K562 (cell line): ENCODE results near the gene NACA. TPM values are rescaled to one million over a fixed set of nuclear protein-coding genes. Genes with fewer than 3 reads are reported as not detected.

Source experiments
- BRD9 ChIP-seq: fragments of 450-650 bp; IDR thresholded peaks from 2 replicates; pipeline ENCODE4 v1.6.1; 2018; ENCODE audit warnings: low read depth; ENCODE audit not compliant: partially characterized antibody
- CHD4 ChIP-seq: fragments of 200-600 bp; sonication (generic); IDR thresholded peaks from 3 replicates; pipeline ENCODE4 v1.6.1; 2012; ENCODE audit warnings: low read depth, mild to moderate bottlenecking, mixed read lengths, low read length, inconsistent platforms; ENCODE audit not compliant: insufficient read depth, insufficient replicate concordance, poor library complexity, severe bottlenecking
- CREB1 ChIP-seq, 2 experiments: sonication (generic) in 1 of 2; formaldehyde crosslinking in 1 of 2; IDR thresholded peaks; 2 replicates each; pipeline versions ENCODE4 v1.6.1 to v1.8.0; 2012 to 2022; ENCODE audit warnings: inconsistent platforms in 1 of 2, mild to moderate bottlenecking in 1 of 2, missing genetic modification reagents in 1 of 2, moderate library complexity in 1 of 2
- CXXC5 ChIP-seq: fragments of 250-450 bp; sonication (Bioruptor Pico); IDR thresholded peaks from 2 replicates; pipeline ENCODE4 v1.8.0; 2022; ENCODE audit warnings: inconsistent platforms, mild to moderate bottlenecking, moderate library complexity
- ELK3 ChIP-seq: fragments of 450-650 bp; formaldehyde crosslinking; IDR thresholded peaks from 2 replicates; pipeline ENCODE4 v1.4.0; 2020; ENCODE audit warnings: mild to moderate bottlenecking
- ERF ChIP-seq: fragments of 450-650 bp; formaldehyde crosslinking; IDR thresholded peaks from 2 replicates; pipeline ENCODE4 v1.4.0; 2020; ENCODE audit warnings: mild to moderate bottlenecking, mixed read lengths
- FOXJ2 ChIP-seq: fragments of 200-800 bp; sonication (Bioruptor generic); IDR thresholded peaks from 2 replicates; pipeline ENCODE4 v1.6.1; 2016; ENCODE audit warnings: missing genetic modification characterization, missing compliant biosample characterization
- ILF3 ChIP-seq: fragments of 450-650 bp; IDR thresholded peaks from 2 replicates; pipeline ENCODE4 v1.6.1; 2018; ENCODE audit warnings: antibody characterized with exemption, mild to moderate bottlenecking, moderate library complexity, borderline replicate concordance
- KDM5B ChIP-seq: fragments of 200-600 bp; sonication (generic); IDR thresholded peaks from 2 replicates; pipeline ENCODE4 v1.6.1; 2012; ENCODE audit warnings: low read depth, mild to moderate bottlenecking, moderate library complexity, low read length, control low read depth, inconsistent platforms; ENCODE audit not compliant: insufficient replicate concordance
- LARP7 ChIP-seq: fragments of 450-650 bp; IDR thresholded peaks from 2 replicates; pipeline ENCODE4 v1.6.1; 2016
- POLR2G ChIP-seq: fragments of 200-400 bp; formaldehyde crosslinking; IDR thresholded peaks from 2 replicates; pipeline ENCODE4 v1.6.1; 2017; ENCODE audit warnings: low read depth, mild to moderate bottlenecking, antibody characterized with exemption, low read length, moderate library complexity
- POLR2H ChIP-seq: IDR thresholded peaks from 2 replicates; pipeline ENCODE4 v1.6.1; 2016; ENCODE audit warnings: missing genetic modification characterization, low read depth, mild to moderate bottlenecking, control low read depth, missing compliant biosample characterization, moderate library complexity
- SNIP1 ChIP-seq: fragments of 450-650 bp; IDR thresholded peaks from 2 replicates; pipeline ENCODE4 v1.7.1; 2017; ENCODE audit warnings: low read depth, mild to moderate bottlenecking
- TCFL5 ChIP-seq: fragments of 250-450 bp; sonication (Bioruptor Pico); conservative IDR thresholded peaks from 2 replicates; pipeline ENCODE4 v1.6.1; 2021; ENCODE audit warnings: mild to moderate bottlenecking, moderate library complexity, matching md5 sums
- TEAD2 ChIP-seq: fragments of 450-650 bp; IDR thresholded peaks from 2 replicates; pipeline ENCODE4 v1.6.1; 2016; ENCODE audit warnings: missing genetic modification characterization, control low read depth, missing compliant biosample characterization
- ZNF165 ChIP-seq: fragments of 250-450 bp; sonication (Bioruptor Pico); IDR thresholded peaks from 2 replicates; pipeline ENCODE4 v1.4.0; 2020; ENCODE audit warnings: borderline replicate concordance
- ZNF75A ChIP-seq: fragments of 450-650 bp; formaldehyde crosslinking; IDR thresholded peaks from 2 replicates; pipeline ENCODE4 v1.4.0; 2020; ENCODE audit warnings: mild to moderate bottlenecking
- ZNF77 ChIP-seq: fragments of 250-450 bp; sonication (Bioruptor Pico); IDR thresholded peaks from 2 replicates; pipeline ENCODE4 v1.5.0; 2020
- polyA plus RNA-seq, 8 experiments: library from polyadenylated mRNA; depleted of rRNA in 4 of 8; stranded (reverse) in 5 of 8; unstranded in 3 of 8; fragments of >200 nt; fragmentation: Nextera tagmentation in 2 of 8; fragmentation: Illumina TruSeq in 1 of 8; extraction: Ambion mirVana in 2 of 8; extraction: Trizol in 1 of 8; gene quantifications; 2 replicates each; pipeline versions ENCODE4 v1.2.1 to v1.2.3, GENCODE V29; 2011 to 2014; ENCODE audit warnings: inconsistent platforms in 1 of 8, missing spikeins in 1 of 8
- total RNA-seq, 7 experiments: library from RNA; depleted of rRNA in 6 of 7; stranded (reverse); fragments of >200 nt in 6 of 7; fragmentation: Illumina TruSeq in 2 of 7; extraction: Trizol in 2 of 7; gene quantifications; 2 replicates each; pipeline versions ENCODE4 v1.2.1 to v1.2.3, GENCODE V29; 2011 to 2021; ENCODE audit warnings: low replicate concordance in 1 of 7
- TF ChIP-seq, protein P1 (sequence below): fragments of 450-650 bp; conservative IDR thresholded peaks from 2 replicates; pipeline ENCODE4 v1.6.1; 2016; ENCODE audit warnings: missing genetic modification characterization, low read depth, mild to moderate bottlenecking, missing compliant biosample characterization, moderate library complexity
- TF ChIP-seq, protein P2 (sequence below): fragments of 450-650 bp; formaldehyde crosslinking; IDR thresholded peaks from 2 replicates; pipeline ENCODE4 v1.4.0; 2020; ENCODE audit warnings: mild to moderate bottlenecking, moderate library complexity
- TF ChIP-seq, protein P3 (sequence below): fragments of 450-650 bp; IDR thresholded peaks from 2 replicates; pipeline ENCODE4 v1.6.1; 2017; ENCODE audit warnings: antibody characterized with exemption
- TF ChIP-seq, protein P4 (sequence below): fragments of 200-400 bp; formaldehyde crosslinking; IDR thresholded peaks from 2 replicates; pipeline ENCODE4 v1.6.1; 2017; ENCODE audit warnings: mild to moderate bottlenecking, low read depth, low read length, moderate library complexity

NACA gene
- total and polyA plus RNA-seq, 9 of the 15 experiments (the other 6 are each of a cell fraction or from before 2014, with no cell fraction given): 1,030 to 2,416 (median 1,645) TPM

DNA sequence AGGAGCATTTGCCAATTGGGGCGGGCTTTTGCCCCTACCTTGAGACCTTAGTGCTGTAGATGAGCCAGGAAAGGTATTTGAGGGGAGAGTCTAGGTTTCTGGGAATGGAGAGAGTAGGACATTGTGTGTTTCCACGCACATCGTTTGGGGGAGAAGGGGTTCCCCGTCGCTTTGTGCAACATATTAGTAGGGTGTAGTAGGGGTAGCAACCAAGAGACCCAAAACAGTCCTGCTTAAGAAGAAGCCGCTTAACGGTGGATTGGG, 36.3 kb downstream of the NACA start (continued):
- no peak for TF ChIP-seq TEAD2 (tag)
- TF ChIP-seq, protein P1, sequence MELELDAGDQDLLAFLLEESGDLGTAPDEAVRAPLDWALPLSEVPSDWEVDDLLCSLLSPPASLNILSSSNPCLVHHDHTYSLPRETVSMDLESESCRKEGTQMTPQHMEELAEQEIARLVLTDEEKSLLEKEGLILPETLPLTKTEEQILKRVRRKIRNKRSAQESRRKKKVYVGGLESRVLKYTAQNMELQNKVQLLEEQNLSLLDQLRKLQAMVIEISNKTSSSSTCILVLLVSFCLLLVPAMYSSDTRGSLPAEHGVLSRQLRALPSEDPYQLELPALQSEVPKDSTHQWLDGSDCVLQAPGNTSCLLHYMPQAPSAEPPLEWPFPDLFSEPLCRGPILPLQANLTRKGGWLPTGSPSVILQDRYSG (tag): no peak
- no peak for TF ChIP-seq CXXC5 (CRISPR knock-in tag)
- no peak for TF ChIP-seq ELK3
- TF ChIP-seq, protein P2, sequence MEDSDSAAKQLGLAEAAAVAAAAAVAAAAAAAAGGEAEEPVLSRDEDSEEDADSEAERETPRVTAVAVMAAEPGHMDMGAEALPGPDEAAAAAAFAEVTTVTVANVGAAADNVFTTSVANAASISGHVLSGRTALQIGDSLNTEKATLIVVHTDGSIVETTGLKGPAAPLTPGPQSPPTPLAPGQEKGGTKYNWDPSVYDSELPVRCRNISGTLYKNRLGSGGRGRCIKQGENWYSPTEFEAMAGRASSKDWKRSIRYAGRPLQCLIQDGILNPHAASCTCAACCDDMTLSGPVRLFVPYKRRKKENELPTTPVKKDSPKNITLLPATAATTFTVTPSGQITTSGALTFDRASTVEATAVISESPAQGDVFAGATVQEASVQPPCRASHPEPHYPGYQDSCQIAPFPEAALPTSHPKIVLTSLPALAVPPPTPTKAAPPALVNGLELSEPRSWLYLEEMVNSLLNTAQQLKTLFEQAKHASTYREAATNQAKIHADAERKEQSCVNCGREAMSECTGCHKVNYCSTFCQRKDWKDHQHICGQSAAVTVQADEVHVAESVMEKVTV (CRISPR knock-in tag): no peak
- peak; percentile 6 for TF ChIP-seq POLR2H (tag)
- TF ChIP-seq ILF3: no peak
- no peak for TF ChIP-seq LARP7
- TF ChIP-seq ZNF77 (CRISPR knock-in tag): no peak
- no peak for TF ChIP-seq TCFL5 (CRISPR knock-in tag)
- TF ChIP-seq, protein P3, sequence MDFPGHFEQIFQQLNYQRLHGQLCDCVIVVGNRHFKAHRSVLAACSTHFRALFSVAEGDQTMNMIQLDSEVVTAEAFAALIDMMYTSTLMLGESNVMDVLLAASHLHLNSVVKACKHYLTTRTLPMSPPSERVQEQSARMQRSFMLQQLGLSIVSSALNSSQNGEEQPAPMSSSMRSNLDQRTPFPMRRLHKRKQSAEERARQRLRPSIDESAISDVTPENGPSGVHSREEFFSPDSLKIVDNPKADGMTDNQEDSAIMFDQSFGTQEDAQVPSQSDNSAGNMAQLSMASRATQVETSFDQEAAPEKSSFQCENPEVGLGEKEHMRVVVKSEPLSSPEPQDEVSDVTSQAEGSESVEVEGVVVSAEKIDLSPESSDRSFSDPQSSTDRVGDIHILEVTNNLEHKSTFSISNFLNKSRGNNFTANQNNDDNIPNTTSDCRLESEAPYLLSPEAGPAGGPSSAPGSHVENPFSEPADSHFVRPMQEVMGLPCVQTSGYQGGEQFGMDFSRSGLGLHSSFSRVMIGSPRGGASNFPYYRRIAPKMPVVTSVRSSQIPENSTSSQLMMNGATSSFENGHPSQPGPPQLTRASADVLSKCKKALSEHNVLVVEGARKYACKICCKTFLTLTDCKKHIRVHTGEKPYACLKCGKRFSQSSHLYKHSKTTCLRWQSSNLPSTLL: no peak
- no peak for TF ChIP-seq FOXJ2
- TF ChIP-seq, protein P4, sequence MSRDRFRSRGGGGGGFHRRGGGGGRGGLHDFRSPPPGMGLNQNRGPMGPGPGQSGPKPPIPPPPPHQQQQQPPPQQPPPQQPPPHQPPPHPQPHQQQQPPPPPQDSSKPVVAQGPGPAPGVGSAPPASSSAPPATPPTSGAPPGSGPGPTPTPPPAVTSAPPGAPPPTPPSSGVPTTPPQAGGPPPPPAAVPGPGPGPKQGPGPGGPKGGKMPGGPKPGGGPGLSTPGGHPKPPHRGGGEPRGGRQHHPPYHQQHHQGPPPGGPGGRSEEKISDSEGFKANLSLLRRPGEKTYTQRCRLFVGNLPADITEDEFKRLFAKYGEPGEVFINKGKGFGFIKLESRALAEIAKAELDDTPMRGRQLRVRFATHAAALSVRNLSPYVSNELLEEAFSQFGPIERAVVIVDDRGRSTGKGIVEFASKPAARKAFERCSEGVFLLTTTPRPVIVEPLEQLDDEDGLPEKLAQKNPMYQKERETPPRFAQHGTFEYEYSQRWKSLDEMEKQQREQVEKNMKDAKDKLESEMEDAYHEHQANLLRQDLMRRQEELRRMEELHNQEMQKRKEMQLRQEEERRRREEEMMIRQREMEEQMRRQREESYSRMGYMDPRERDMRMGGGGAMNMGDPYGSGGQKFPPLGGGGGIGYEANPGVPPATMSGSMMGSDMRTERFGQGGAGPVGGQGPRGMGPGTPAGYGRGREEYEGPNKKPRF: no peak
- no peak for TF ChIP-seq CHD4
- TF ChIP-seq ZNF165 (CRISPR knock-in tag): no peak
- TF ChIP-seq ZNF75A (CRISPR knock-in tag): no peak
- TF ChIP-seq POLR2G: no peak
- 0 out of 2 replicates have a peak, but pooled peaks have one; percentile 1 for TF ChIP-seq SNIP1
- no peak for TF ChIP-seq BRD9
- no peak for TF ChIP-seq ERF
- no peak; the same call in 1 of the 2 replicates for TF ChIP-seq CREB1 (IDR thresholded peaks at IDR 0.05)
- no peak for TF ChIP-seq CREB1 (CRISPR knock-in tag; IDR thresholded peaks at IDR 0.05)
- peak; percentile 57 for TF ChIP-seq KDM5B
